DMS79 (cell line): ENCODE measurements around the gene RPGRIP1.
"Not testable (repeated sequence)": the region's sequence is repeated elsewhere in the genome, so short reads cannot be mapped to it uniquely, and the experiment has no call there.

Experiments used
- DNase-seq: peaks from one replicate; lab custom pipeline; 2025; lab: John Stamatoyannopoulos, UW

The RPGRIP1 gene

DNA sequence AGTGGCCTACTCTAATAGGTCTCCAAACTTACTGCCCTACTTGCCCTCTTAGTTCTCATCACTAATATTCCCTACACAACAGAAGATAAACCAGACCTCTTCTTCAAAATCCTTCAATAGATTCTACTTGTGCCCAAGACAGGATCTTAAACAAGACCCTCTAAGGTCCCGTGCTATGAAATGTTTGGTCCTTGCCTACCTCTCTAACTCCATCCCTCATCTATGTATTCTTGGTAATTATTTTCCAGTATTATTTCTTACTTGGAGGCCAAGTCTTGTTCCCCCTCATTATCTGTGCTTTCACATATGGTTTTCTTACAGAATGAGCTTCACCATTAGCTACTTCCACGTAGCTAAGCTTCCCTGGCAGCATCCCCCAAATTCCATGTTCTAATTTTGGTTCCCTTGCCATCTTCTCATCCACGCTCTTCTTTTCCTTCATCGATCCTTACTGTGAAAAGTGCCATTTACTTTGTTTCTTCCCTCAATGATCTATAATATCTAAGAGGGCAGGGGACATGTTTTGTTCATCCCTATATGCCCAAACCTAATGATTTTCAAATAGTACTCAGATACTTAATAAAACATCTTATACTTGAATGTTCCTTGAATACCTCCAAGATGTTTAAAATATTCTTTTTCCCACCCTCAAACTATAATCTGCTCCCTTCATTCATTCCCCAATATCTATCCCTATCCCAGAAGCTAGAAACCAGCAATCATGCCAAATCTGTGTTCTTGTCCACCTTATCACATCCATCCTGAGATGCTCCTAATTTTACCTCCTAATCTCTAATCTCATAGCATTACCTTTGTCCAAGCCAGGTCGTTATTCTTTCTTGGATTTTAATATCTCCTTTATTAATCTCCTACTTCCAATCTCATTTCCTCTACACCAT lies 20.7 kb upstream of the RPGRIP1 start:
- no peak for DNase-seq

GRCh38 chr14:21261824-21262223 lies 18.1 kb upstream of the RPGRIP1 start:
- DNase-seq, result no peak

DNA sequence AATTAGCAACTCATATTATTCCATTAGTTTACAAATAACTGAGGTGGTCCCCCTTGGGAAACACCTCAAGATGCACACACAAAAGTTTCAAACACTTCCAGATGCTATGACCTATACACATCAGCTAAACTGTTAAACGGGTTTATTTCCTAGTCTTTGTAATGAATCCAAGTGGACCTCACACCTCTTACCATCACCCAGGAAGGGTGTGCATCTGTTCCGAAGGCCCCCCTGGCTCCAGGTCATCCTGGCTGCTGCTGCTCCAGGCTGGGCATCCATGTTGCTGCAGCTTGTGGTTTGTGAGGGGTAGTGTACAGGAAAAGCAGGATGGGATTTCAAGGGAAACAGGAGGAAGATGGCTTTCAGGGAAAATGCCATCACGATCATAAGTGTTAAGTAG lies 17.5 kb upstream of the RPGRIP1 start:
- DNase-seq, result no peak

- no peak for DNase-seq
Measured at GRCh38 chr14:21263284-21264024, 16.4 kb upstream of the RPGRIP1 start.

DNA sequence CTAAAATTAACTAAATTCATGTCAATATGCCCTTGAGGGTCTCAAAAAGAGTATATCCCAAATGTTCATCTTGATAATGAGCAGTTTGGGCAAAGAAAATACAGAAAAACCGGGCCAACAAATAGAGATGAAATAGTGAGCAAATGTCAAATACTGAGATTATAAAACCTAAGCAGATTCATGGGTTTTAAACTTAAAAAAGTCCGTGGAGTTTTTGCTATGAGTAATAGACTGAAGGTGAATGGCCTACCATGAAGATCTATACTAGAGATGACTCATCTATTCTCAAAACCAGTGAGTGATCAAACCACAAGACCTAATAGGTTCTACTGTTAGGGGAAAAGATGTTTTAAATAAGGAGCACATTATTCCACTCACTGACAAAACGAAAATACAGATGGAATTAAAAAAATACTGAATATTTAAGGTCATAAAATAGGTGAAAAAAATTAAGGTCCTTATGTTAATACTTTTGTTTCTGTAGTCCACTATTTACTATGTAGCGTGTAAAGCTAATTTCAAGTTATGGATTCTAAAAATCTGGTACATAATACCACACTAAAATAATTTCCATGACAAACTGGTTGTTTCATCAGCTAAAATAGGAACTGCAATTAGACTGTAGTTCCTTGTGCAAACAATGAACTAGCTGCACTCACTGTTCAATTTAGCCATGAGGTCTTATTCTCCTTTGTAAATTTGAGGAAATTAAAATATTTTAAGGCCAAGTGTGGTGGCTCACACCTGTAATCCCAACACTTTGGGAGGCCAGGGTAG lies 15.7 kb upstream of the RPGRIP1 start:
- no peak for DNase-seq

DNA sequence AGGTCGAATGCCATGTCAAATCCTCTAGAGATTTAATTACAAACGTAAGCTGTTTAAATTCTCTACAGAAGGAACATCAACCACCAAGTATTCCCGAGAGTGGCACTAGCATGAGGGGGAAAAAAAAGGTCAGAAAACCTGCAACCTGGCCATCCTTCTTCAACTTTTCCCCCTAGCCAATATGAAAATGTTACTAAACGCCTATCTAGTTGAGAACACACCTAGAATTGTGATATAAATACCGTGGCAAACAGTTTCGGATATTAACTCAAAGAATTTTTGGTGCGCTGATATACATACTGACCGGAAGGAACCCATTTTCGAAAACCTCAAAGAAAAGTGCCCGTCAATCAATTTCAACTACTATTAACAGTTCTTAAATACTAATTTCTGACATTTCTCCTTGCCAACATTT lies 12.4 kb upstream of the RPGRIP1 start:
- DNase-seq, result no peak

- no peak for DNase-seq
Measured at GRCh38 chr14:21267886-21268616, 11.8 kb upstream of the RPGRIP1 start.

DNA sequence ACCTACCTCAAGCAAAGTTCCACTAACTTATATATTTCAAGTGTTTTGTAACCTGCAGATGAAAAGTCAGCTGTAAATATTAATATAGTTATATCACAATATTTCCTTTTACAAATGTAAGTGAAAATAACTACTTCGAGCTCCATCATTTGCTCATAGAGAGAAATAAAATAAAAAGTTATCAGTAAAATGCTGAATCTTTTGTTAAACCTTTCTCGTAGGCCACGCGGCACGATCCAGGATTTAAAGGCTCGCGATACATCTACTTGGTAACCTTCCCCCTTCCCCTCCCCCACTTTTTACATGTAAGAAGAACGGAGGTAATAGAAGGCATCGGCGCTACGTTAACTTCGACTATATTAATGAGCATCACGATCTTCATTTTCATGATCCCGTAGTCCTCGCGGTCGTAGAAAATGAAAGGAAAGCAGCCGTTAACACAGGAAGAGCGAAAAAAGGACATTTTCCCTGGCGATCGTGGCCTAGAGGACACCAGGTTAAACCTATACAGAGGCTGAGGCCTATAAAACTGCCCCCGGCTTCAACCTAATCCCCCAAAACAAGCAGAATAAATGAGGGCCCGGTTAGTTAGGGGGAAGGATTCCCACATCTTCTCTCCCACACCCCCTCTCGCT lies 11.1 kb upstream of the RPGRIP1 start:
- no peak for DNase-seq

GRCh38 chr14:21269252-21270046 lies 10.4 kb upstream of the RPGRIP1 start, which contains the start of gene HNRNPC:
TSS of gene HNRNPC (minus strand) at chr14:21269442. CDS start at chr14:21234193, 35,249 bp downstream.
- peak; percentile 100 for DNase-seq

DNA sequence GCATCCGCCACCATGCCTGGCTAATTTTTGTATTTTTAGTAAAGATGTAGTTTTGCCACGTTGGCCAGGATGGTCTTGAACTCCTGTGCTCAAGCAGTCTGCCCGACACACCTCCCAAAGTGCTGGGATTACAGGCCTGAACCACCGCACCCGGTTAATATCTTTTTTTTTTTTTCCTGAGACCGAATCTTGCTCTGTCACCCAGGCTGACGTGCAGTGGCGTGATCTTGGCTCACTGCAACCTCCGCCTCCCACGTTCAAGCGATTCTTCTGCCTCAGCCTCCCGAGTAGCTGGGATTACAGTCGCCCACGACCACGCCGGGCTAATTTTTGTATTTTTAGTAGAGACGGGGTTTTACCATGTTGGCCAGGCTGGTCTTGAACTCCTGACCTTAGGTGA lies 7.2 kb upstream of the RPGRIP1 start:
- not testable (repeated sequence) for DNase-seq

DNA sequence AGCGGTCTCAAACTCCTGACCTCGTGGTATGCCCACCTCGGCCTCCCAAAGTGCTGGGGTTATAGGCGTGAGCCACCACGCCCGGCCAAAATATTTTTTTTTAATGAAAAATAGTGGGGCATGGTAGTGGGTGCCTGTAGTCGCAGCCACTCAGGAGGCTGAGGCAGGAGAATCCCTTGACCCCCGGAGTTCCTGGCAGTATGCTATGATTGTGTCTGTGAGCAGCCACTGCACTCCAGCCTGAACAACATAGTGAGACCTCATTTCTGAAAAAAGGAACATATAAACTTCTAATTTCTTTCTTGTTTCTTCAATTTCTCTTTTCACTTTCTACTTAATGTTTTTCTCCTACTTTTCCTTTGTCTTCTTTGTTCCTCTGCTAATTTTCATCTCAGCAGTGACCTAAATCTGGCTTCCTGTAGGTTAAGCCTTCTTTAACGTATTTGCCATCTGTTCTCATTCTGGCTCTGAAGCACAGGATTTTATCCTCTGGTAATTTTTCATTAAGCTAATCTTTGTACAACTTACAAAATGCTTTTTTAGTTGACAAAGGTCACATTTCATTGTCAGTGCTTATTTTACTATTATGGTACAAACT lies 4.5 kb upstream of the RPGRIP1 start:
- DNase-seq, result no peak

GRCh38 chr14:21278632-21279031 lies 1.3 kb upstream of the RPGRIP1 start:
- no peak for DNase-seq

DNA sequence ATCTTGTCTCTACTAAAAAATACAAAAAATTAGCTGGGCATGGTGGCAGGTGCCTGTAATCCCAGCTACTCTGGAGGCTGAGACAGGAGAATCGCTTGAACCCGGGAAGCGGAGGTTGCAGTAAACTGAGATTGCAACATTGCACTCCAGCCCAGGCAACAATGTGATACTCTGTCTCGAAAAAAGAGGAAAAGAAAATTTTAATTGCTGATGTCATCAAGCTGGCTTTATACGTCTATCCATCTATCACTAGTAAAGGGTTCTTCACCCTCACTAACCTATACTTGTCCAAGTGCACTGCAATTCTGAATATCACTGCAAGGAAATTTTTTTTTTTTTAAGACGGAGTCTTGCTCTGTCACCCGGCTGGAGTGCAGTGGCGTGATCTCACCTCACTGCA lies 2.0 kb downstream of the RPGRIP1 start:
- not testable (repeated sequence) for DNase-seq

GRCh38 chr14:21286516-21286915 lies 6.6 kb downstream of the RPGRIP1 start:
- not testable (repeated sequence) for DNase-seq

- no peak for DNase-seq
Measured at GRCh38 chr14:21287168-21287567, 7.3 kb downstream of the RPGRIP1 start.

DNA sequence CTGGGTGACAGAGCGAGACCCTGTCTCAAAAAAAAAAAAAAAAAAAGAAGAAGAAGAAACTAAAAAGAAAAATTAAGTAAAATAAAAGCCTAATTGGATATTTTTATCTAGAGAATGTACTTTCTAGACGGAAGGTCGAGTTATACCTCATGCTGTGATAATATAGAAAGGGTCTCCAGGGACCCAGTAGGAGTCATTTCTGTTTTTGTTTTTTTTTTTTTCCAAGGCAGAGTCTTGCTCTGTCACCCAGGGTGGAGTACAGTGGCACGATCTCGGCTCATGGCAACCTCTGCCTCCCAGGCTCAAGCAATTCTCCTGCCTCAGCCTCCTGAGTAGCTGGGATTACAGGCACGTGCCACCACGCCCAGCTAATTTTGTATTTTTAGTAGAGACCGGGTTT lies 14.1 kb downstream of the RPGRIP1 start:
- not testable (repeated sequence) for DNase-seq

DNA sequence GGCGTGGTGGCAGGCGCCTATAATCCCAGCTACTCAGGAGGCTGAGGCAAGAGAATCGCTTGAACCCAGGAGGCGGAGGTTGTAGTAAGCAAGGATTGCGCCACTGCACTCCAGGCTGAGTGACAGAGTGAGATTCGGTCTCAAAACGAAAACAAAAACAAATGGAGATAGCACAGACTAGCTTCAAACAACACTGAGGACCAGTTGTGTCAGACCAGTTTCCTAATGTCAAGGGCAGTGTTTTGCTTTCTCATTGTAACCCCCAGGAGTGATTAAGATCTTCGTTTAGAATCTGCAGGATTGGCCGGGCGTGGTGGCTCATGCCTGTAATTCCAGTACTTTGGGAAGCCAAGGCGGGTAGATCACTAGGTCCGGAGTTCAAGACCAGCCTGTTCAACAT lies 18.5 kb downstream of the RPGRIP1 start:
- DNase-seq, result no peak

- no peak for DNase-seq
Measured at GRCh38 chr14:21299562-21300130, 19.8 kb downstream of the RPGRIP1 start.

GRCh38 chr14:21300892-21301291 lies 21.0 kb downstream of the RPGRIP1 start:
- peak; percentile 5 for DNase-seq
